HepG2 (cell line): ENCODE data around the gene SLF1. TPM values are rescaled to one million over a fixed set of nuclear protein-coding genes. Genes with fewer than 3 reads are reported as not detected.

Experiments
- CEBPG ChIP-seq: IDR thresholded peaks from 2 replicates; pipeline ENCODE4 v1.6.1; 2016
- KDM2A ChIP-seq: sonication (generic); formaldehyde crosslinking; IDR thresholded peaks from 2 replicates; pipeline ENCODE4 v1.4.0; 2020; ENCODE audit warnings: low read depth, missing genetic modification reagents, borderline replicate concordance
- MZF1 ChIP-seq: sonication (generic); formaldehyde crosslinking; IDR thresholded peaks from 2 replicates; pipeline ENCODE4 v1.8.1; 2023; ENCODE audit warnings: mild to moderate bottlenecking, missing genetic modification reagents, borderline replicate concordance
- PPARG ChIP-seq: conservative IDR thresholded peaks from 2 replicates; pipeline ENCODE4 v1.6.1; 2016; ENCODE audit warnings: missing biosample characterization, missing genetic modification reagents
- SNAI1 ChIP-seq: sonication (generic); formaldehyde crosslinking; IDR thresholded peaks from 2 replicates; pipeline ENCODE4 v1.5.0; 2020; ENCODE audit warnings: mild to moderate bottlenecking, missing genetic modification reagents, borderline replicate concordance
- ZFAT ChIP-seq: sonication (generic); formaldehyde crosslinking; conservative IDR thresholded peaks from 2 replicates; pipeline ENCODE4 v1.8.1; 2023; ENCODE audit warnings: missing genetic modification reagents, inconsistent platforms
- ZFY ChIP-seq: sonication (generic); formaldehyde crosslinking; IDR thresholded peaks from 2 replicates; pipeline ENCODE4 v1.4.0; 2020; ENCODE audit warnings: missing genetic modification reagents
- ZNF101 ChIP-seq: sonication (generic); formaldehyde crosslinking; IDR thresholded peaks from 2 replicates; pipeline ENCODE4 v1.4.0; 2020; ENCODE audit warnings: mild to moderate bottlenecking, low read depth, missing genetic modification reagents, borderline replicate concordance
- ZNF337 ChIP-seq: sonication (generic); formaldehyde crosslinking; IDR thresholded peaks from 2 replicates; pipeline ENCODE4 v1.5.1; 2020; ENCODE audit warnings: missing genetic modification reagents, low read depth, mild to moderate bottlenecking, borderline replicate concordance
- ZNF350 ChIP-seq: sonication (generic); formaldehyde crosslinking; IDR thresholded peaks from 2 replicates; pipeline ENCODE4 v1.4.0; 2020; ENCODE audit warnings: mild to moderate bottlenecking, low read depth, missing genetic modification reagents, borderline replicate concordance
- ZNF430 ChIP-seq: sonication (generic); formaldehyde crosslinking; IDR thresholded peaks from 2 replicates; pipeline ENCODE4 v1.9.0; 2021; ENCODE audit warnings: mild to moderate bottlenecking, missing genetic modification reagents
- ZNF703 ChIP-seq: sonication (generic); formaldehyde crosslinking; IDR thresholded peaks from 2 replicates; pipeline ENCODE4 v1.5.1; 2020; ENCODE audit warnings: missing genetic modification reagents, mild to moderate bottlenecking, moderate library complexity, borderline replicate concordance
- ZNF713 ChIP-seq: sonication (generic); formaldehyde crosslinking; IDR thresholded peaks from 2 replicates; pipeline ENCODE4 v1.4.0; 2020; ENCODE audit warnings: mild to moderate bottlenecking, missing genetic modification reagents
- polyA plus RNA-seq, 8 experiments: library from polyadenylated mRNA; depleted of rRNA in 3 of 8; stranded (reverse) in 7 of 8; unstranded in 1 of 8; fragments of >200 nt; fragmentation: Illumina TruSeq in 4 of 8; extraction: Trizol in 4 of 8; gene quantifications; 2 replicates each; pipeline versions ENCODE4 v1.2.1 to v1.2.3, GENCODE V29; 2011 to 2016; ENCODE audit warnings: low read depth in 4 of 8, missing spikeins in 1 of 8, mixed read lengths in 1 of 8; ENCODE audit not compliant: insufficient read depth in 1 of 8
- total RNA-seq, 5 experiments: library from RNA; depleted of rRNA; stranded (reverse); fragments of >200 nt; fragmentation: Illumina TruSeq; extraction: Trizol; gene quantifications; 2 replicates each; pipeline ENCODE4 v1.2.3, GENCODE V29; 2016; ENCODE audit warnings: low read depth in 1 of 5
- TF ChIP-seq, protein P1 (sequence below): sonication (generic); formaldehyde crosslinking; IDR thresholded peaks from 2 replicates; pipeline ENCODE4 v1.5.0; 2020; ENCODE audit warnings: mild to moderate bottlenecking, missing genetic modification reagents, borderline replicate concordance
- TF ChIP-seq, protein P2 (sequence below): sonication (generic); formaldehyde crosslinking; IDR thresholded peaks from 2 replicates; pipeline ENCODE4 v1.4.0; 2020; ENCODE audit warnings: low read depth, mild to moderate bottlenecking, missing genetic modification reagents
- TF ChIP-seq, protein P3 (sequence below): sonication (generic); formaldehyde crosslinking; IDR thresholded peaks from 2 replicates; pipeline ENCODE4 v1.5.1; 2020; ENCODE audit warnings: mild to moderate bottlenecking, missing genetic modification reagents, moderate library complexity

Gene SLF1
- total and polyA plus RNA-seq, 2 of the 13 experiments (the other 11 are each of a cell fraction or from before 2014, with no cell fraction given), result 2.1 to 9.1 TPM

DNA sequence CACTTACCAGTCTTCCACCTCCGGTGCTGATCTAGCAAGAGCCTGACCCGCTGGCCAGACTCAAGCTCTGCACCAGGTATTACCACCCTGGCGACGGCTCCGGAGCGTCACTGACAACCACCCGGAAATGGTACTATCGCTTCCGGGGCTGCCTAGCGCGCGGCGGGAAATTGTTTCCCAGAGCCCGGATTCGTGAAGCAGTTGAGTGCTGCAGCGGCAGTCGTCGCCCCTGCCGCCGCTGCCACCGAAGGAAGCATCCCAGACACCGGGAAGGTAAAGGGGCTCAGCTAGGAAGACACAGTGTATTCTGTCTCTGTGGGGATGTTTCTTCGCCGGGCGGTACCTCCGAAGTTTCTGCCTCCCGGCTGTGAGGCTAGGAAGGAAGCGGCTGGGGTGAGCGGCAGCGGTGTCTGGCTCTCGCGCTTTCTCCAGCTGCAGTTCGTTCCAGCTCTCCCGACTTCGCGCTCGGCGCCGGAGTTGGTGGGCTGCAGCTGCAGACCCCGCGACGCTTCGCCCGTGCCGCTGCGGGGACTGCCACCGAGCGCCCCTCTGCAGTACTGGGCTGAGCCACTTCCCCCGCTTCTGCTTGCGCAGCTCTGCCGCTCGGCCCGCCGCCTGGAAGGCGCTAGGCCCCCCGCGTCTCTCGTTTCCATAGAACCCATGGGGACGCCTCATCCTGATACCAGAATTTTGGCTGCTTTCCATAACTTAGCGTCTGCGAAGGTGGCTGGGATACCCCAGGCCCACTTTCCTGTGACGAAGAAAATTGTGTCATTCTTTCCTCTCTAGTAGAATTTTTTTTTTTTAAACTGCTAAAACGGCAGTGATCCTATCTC is at the start of gene SLF1, which contains the start of gene KIAA0825 (continued):
- TF ChIP-seq, protein P1, sequence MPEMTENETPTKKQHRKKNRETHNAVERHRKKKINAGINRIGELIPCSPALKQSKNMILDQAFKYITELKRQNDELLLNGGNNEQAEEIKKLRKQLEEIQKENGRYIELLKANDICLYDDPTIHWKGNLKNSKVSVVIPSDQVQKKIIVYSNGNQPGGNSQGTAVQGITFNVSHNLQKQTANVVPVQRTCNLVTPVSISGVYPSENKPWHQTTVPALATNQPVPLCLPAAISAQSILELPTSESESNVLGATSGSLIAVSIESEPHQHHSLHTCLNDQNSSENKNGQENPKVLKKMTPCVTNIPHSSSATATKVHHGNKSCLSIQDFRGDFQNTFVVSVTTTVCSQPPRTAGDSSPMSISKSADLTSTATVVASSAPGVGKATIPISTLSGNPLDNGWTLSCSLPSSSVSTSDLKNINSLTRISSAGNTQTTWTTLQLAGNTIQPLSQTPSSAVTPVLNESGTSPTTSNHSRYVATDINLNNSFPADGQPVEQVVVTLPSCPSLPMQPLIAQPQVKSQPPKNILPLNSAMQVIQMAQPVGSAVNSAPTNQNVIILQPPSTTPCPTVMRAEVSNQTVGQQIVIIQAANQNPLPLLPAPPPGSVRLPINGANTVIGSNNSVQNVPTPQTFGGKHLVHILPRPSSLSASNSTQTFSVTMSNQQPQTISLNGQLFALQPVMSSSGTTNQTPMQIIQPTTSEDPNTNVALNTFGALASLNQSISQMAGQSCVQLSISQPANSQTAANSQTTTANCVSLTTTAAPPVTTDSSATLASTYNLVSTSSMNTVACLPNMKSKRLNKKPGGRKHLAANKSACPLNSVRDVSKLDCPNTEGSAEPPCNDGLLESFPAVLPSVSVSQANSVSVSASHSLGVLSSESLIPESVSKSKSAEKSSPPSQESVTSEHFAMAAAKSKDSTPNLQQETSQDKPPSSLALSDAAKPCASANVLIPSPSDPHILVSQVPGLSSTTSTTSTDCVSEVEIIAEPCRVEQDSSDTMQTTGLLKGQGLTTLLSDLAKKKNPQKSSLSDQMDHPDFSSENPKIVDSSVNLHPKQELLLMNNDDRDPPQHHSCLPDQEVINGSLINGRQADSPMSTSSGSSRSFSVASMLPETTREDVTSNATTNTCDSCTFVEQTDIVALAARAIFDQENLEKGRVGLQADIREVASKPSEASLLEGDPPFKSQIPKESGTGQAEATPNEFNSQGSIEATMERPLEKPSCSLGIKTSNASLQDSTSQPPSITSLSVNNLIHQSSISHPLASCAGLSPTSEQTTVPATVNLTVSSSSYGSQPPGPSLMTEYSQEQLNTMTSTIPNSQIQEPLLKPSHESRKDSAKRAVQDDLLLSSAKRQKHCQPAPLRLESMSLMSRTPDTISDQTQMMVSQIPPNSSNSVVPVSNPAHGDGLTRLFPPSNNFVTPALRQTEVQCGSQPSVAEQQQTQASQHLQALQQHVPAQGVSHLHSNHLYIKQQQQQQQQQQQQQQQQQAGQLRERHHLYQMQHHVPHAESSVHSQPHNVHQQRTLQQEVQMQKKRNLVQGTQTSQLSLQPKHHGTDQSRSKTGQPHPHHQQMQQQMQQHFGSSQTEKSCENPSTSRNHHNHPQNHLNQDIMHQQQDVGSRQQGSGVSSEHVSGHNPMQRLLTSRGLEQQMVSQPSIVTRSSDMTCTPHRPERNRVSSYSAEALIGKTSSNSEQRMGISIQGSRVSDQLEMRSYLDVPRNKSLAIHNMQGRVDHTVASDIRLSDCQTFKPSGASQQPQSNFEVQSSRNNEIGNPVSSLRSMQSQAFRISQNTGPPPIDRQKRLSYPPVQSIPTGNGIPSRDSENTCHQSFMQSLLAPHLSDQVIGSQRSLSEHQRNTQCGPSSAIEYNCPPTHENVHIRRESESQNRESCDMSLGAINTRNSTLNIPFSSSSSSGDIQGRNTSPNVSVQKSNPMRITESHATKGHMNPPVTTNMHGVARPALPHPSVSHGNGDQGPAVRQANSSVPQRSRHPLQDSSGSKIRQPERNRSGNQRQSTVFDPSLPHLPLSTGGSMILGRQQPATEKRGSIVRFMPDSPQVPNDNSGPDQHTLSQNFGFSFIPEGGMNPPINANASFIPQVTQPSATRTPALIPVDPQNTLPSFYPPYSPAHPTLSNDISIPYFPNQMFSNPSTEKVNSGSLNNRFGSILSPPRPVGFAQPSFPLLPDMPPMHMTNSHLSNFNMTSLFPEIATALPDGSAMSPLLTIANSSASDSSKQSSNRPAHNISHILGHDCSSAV (CRISPR knock-in tag), result 0 out of 2 replicates have a peak, but pooled peaks have one; percentile 73
- TF ChIP-seq ZNF703 (CRISPR knock-in tag) (peak; percentile 36; the same call in 1 of the 2 replicates), ZNF350 (CRISPR knock-in tag) (peak; percentile 85; the same call in 1 of the 2 replicates), ZFY (CRISPR knock-in tag) (peak; percentile 83), ZFAT (CRISPR knock-in tag) (no peak), ZNF713 (CRISPR knock-in tag) (no peak), CEBPG (CRISPR knock-in tag) (peak; percentile 34; the same call in 1 of the 2 replicates), ZNF337 (peak; percentile 32; the same call in 1 of the 2 replicates), SNAI1 (CRISPR knock-in tag) (no peak), ZNF430 (CRISPR knock-in tag) (0 out of 2 replicates have a peak, but pooled peaks have one; percentile 45), KDM2A (CRISPR knock-in tag) (peak; percentile 84), PPARG (CRISPR knock-in tag) (no peak), MZF1 (CRISPR knock-in tag) (no peak), ZNF101 (CRISPR knock-in tag) (no peak)
- TF ChIP-seq, protein P2, sequence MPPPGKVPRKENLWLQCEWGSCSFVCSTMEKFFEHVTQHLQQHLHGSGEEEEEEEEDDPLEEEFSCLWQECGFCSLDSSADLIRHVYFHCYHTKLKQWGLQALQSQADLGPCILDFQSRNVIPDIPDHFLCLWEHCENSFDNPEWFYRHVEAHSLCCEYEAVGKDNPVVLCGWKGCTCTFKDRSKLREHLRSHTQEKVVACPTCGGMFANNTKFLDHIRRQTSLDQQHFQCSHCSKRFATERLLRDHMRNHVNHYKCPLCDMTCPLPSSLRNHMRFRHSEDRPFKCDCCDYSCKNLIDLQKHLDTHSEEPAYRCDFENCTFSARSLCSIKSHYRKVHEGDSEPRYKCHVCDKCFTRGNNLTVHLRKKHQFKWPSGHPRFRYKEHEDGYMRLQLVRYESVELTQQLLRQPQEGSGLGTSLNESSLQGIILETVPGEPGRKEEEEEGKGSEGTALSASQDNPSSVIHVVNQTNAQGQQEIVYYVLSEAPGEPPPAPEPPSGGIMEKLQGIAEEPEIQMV (CRISPR knock-in tag), result 0 out of 2 replicates have a peak, but pooled peaks have one; percentile 40
- TF ChIP-seq, protein P3, sequence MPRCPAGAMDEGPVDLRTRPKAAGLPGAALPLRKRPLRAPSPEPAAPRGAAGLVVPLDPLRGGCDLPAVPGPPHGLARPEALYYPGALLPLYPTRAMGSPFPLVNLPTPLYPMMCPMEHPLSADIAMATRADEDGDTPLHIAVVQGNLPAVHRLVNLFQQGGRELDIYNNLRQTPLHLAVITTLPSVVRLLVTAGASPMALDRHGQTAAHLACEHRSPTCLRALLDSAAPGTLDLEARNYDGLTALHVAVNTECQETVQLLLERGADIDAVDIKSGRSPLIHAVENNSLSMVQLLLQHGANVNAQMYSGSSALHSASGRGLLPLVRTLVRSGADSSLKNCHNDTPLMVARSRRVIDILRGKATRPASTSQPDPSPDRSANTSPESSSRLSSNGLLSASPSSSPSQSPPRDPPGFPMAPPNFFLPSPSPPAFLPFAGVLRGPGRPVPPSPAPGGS (CRISPR knock-in tag), result 0 out of 2 replicates have a peak, but pooled peaks have one; percentile 36
